Tibial artery (tissue), 4 donors: ENCODE measurements around the gene ABCB7.
"Not testable (repeated sequence)": the region's sequence is repeated elsewhere in the genome, so short reads cannot be mapped to it uniquely, and the experiment has no call there.

Experiments used
- DNase-seq, 2 donors: peaks; one replicate each; pipeline ENCODE4 v3.0.0-alpha.2; 2019
- H3K27ac ChIP-seq, 2 donors: fragments of 200-600 bp; sonication (generic) in 1 of 2; 1 replicate in 1 of 2; 2 replicates in 1 of 2; pipeline ENCODE4 v1.5.1; 2018 to 2019; ENCODE audit warnings: mild to moderate bottlenecking in 1 of 2
- H3K27me3 ChIP-seq, 2 donors: fragments of 200-600 bp; sonication (generic) in 1 of 2; one replicate each; pipeline versions ENCODE4 v1.5.1 to v1.6.0; 2016 to 2019
- H3K36me3 ChIP-seq, 3 donors: fragments of 200-600 bp; sonication (generic) in 2 of 3; one replicate each; pipeline ENCODE4 v1.5.1; 2016 to 2019; ENCODE audit warnings: mild to moderate bottlenecking in 2 of 3
- H3K4me1 ChIP-seq, 4 donors: fragments of 200-600 bp; sonication (generic) in 2 of 4; 1 replicate in 3 of 4; 2 replicates in 1 of 4; pipeline ENCODE4 v1.5.1; 2016 to 2019
- H3K4me3 ChIP-seq, 2 donors: fragments of 200-600 bp; sonication (generic) in 1 of 2; 1 replicate in 1 of 2; 2 replicates in 1 of 2; pipeline ENCODE4 v1.5.1; 2018 to 2019; ENCODE audit warnings: mild to moderate bottlenecking in 2 of 2
- H3K9me3 ChIP-seq, 3 donors: fragments of 200-600 bp; sonication (generic) in 1 of 3; one replicate each; pipeline ENCODE4 v1.5.1; 2016 to 2019
- intact Hi-C: fragments of 100-400 bp; cut with DNase I; formaldehyde crosslinking; loops from one replicate; pipeline ENCODE4 v1.15.0; 2023; ENCODE audit warnings: low total_unique reads
- TF ChIP-seq, protein P1 (sequence below), 2 experiments: fragments of 200-600 bp in 1 of 2; fragments of 450-650 bp in 1 of 2; IDR thresholded peaks; one replicate each; pipeline ENCODE4 v1.5.1; 2017 to 2019; ENCODE audit warnings: antibody characterized with exemption in 2 of 2, mild to moderate bottlenecking in 1 of 2, moderate library complexity in 1 of 2

Gene ABCB7

GRCh38 chrX:75132672-75133071, 23.4 kb downstream of the ABCB7 start:
- DNase-seq, result no peak
- H3K27me3 ChIP-seq, result no peaks in the 10 kb centered on the region
- TF ChIP-seq, protein P1, sequence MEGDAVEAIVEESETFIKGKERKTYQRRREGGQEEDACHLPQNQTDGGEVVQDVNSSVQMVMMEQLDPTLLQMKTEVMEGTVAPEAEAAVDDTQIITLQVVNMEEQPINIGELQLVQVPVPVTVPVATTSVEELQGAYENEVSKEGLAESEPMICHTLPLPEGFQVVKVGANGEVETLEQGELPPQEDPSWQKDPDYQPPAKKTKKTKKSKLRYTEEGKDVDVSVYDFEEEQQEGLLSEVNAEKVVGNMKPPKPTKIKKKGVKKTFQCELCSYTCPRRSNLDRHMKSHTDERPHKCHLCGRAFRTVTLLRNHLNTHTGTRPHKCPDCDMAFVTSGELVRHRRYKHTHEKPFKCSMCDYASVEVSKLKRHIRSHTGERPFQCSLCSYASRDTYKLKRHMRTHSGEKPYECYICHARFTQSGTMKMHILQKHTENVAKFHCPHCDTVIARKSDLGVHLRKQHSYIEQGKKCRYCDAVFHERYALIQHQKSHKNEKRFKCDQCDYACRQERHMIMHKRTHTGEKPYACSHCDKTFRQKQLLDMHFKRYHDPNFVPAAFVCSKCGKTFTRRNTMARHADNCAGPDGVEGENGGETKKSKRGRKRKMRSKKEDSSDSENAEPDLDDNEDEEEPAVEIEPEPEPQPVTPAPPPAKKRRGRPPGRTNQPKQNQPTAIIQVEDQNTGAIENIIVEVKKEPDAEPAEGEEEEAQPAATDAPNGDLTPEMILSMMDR (IDR thresholded peaks at IDR 0.05), result no peak
- H3K36me3 ChIP-seq, result no peaks in the 10 kb centered on the region
- peaks cover 0 to 7% (median 0%) of the 10 kb centered on the region in 3 donors for H3K9me3 ChIP-seq
- no peak overlapping the region for H3K4me3 ChIP-seq
- intact Hi-C loops, result no loop called here
- no peaks in the 10 kb centered on the region for H3K4me1 ChIP-seq
- no peak overlapping the region for H3K27ac ChIP-seq

DNA sequence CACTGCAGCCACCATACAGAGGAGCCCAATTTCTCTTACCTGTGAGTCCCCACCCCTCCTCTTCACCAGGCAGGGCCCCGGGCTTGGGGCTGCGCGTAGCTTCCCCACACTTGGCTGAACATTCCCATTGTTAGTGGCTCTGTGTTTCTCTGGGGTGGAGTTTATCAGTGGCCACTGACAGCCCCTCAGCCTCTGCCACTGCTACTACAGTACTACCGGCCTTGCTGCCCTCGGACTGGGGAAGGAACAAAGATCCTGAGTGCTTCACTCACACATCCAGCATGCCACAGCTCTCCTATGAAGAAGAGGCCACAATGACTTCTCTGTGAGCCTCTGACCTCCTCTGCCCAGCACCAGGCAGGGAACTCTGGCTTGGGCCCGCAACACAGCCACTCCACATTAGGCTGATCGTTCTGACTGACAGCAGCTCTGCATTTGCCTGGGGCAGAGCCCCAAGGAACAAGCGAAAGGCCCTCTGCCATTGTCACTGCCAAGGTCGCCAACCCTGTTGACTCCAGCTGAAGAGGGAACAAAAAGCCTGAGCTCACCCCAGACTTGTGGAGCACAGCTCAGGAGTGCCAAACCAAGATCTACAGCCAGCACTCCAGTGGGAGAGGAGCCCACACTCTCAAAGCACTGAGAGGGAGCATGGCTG, 24.0 kb downstream of the ABCB7 start:
- H3K9me3 ChIP-seq, result peaks cover 0 to 7% (median 0%) of the 10 kb centered on the region in 3 donors
- DNase-seq, result no peak
- intact Hi-C loops, result no loop called here
- no peaks in the 10 kb centered on the region for H3K36me3 ChIP-seq
- no peak overlapping the region for H3K27ac ChIP-seq
- TF ChIP-seq, protein P1 (IDR thresholded peaks at IDR 0.05), result no peak
- no peaks in the 10 kb centered on the region for H3K27me3 ChIP-seq
- H3K4me3 ChIP-seq, result no peak overlapping the region
- no peaks in the 10 kb centered on the region for H3K4me1 ChIP-seq

GRCh38 chrX:75129069-75129468, 27.0 kb downstream of the ABCB7 start:
- H3K27me3 ChIP-seq, H3K4me1 ChIP-seq, H3K4me3 ChIP-seq, intact Hi-C loops, DNase-seq, H3K36me3 ChIP-seq, H3K27ac ChIP-seq, H3K9me3 ChIP-seq: not testable (repeated sequence)

DNA sequence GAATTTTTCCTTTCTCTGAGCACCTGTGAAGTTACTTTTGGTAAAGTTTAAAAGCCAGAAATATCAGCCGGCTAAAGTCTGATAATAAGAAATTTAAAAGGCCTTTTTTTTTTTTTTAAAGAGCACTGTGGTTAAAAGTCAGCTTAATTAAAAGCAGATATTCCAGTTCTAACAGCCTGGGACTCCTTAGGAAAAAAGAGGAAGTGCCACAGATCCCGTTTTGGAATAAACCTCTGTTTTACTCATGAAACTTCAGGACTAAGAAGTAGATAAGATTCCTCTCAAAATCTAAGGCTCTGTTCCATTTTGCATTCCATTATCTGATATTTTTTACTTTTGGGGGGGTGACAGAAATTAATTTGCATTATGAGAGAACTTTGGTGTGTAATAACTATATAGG, 37.8 kb downstream of the ABCB7 start:
- intact Hi-C loops, result no loop called here
- no peaks in the 10 kb centered on the region for H3K9me3 ChIP-seq
- TF ChIP-seq, protein P1 (IDR thresholded peaks at IDR 0.05), result no peak

DNA sequence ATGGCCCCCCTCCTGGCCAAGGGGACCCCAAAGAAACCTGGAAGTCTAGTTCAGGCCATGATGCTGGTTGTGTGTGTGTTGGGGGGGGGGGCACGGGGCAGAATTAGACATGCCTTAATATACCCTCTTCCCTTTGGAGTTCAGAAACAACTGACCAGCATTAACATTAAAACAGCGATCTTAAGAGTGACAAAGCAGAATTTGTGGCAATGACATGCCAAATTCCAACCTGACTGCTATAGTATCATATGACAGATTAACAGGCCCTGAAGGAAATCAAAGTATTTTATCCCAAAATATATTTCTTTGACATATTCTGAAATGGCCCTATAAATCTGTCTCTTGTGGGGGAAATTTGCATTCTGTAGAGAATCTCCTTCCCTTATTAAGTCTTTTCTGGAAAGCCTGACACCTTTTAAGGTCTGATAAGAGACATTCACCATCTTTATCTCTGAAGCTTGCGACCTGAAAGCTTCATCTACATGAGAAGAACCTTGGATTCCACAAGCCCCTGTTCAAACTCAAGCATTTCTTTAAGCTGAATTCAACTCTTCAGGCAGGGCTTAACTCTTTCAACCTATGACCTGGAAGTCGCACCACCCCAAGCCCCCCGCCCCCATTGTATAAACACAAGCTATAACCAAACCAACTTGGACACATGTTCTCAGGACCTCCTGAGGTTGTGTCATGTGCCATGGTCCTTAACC, 40.2 kb downstream of the ABCB7 start:
- Histone ChIP-seq H3K4me1 (peaks cover 0 to 6% (median 0%) of the 10 kb centered on the region in 4 donors), H3K9me3 (no peaks in the 10 kb centered on the region), H3K4me3 (no peak overlapping the region), H3K27me3 (no peaks in the 10 kb centered on the region), H3K27ac (no peak overlapping the region), H3K36me3 (no peaks in the 10 kb centered on the region)
- DNase-seq, result no peak
- intact Hi-C loops, result no loop called here
- TF ChIP-seq, protein P1 (IDR thresholded peaks at IDR 0.05), result no peak

More for the DNA sequence above, 37.8 kb downstream of the ABCB7 start:
- H3K27ac ChIP-seq, result no peak overlapping the region
- H3K27me3 ChIP-seq, result no peaks in the 10 kb centered on the region
- H3K4me3 ChIP-seq, result no peak overlapping the region
- DNase-seq, result no peak
- H3K36me3 ChIP-seq, result no peaks in the 10 kb centered on the region
- peaks cover 0 to 11% (median 0%) of the 10 kb centered on the region in 4 donors for H3K4me1 ChIP-seq

- Histone ChIP-seq H3K4me3 (no peak overlapping the region), H3K9me3 (no peaks in the 10 kb centered on the region), H3K36me3 (no peaks in the 10 kb centered on the region), H3K4me1 (peaks cover 0 to 6% (median 0%) of the 10 kb centered on the region in 4 donors), H3K27ac (no peak overlapping the region), H3K27me3 (no peaks in the 10 kb centered on the region)
- intact Hi-C loops, result no loop called here
- TF ChIP-seq, protein P1 (IDR thresholded peaks at IDR 0.05), result no peak
- DNase-seq, result no peak
These were observed 41.4 kb downstream of the ABCB7 start for GRCh38 chrX:75114638-75115037.
